ENCODE data around the gene WDR76.

Gene WDR76

DNA sequence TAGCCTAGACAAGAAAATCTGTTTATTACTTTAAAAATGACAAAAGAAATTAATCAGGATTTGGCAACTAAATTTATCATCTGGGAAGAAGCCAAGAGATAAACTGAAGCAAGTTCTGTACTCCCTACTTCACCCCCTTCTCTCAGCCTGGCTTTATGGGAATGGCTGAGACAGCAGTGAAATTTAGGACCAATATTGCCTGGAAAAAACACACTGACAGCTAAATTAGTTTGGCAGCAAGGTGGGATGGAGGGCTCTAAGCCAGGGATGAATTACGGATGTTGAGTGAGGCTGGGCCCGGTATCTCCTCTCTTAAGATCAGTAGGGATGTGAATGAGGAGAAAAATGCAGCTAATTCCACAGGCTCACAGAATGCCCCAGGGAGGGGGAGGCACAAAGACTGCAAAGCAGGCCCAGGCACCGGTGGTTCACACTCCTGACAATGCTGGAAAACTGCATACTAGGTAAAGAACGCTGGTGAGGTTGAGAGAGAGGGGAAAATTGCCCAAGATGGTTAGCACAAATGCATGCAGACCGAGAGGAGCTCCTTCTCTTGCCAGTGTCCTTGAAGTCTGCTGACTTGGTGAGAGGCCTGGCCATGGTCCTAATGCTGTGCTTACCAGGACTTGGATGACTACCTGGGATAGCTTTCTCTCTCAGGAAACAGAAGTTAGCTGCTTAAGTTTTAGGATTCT is 89.0 kb downstream of the WDR76 start:
- TF ChIP-seq, protein P1, sequence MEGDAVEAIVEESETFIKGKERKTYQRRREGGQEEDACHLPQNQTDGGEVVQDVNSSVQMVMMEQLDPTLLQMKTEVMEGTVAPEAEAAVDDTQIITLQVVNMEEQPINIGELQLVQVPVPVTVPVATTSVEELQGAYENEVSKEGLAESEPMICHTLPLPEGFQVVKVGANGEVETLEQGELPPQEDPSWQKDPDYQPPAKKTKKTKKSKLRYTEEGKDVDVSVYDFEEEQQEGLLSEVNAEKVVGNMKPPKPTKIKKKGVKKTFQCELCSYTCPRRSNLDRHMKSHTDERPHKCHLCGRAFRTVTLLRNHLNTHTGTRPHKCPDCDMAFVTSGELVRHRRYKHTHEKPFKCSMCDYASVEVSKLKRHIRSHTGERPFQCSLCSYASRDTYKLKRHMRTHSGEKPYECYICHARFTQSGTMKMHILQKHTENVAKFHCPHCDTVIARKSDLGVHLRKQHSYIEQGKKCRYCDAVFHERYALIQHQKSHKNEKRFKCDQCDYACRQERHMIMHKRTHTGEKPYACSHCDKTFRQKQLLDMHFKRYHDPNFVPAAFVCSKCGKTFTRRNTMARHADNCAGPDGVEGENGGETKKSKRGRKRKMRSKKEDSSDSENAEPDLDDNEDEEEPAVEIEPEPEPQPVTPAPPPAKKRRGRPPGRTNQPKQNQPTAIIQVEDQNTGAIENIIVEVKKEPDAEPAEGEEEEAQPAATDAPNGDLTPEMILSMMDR (IDR thresholded peaks at IDR 0.05; ENCODE audit: low read depth, low read length, missing control alignments), result no peak
- no peak overlapping the region for H3K4me3 ChIP-seq (ENCODE audit: low read depth, low read length)
- no peaks in the 10 kb centered on the region for H3K36me3 ChIP-seq (replicated peaks)
- H3K27ac ChIP-seq, result no peak overlapping the region
- no peaks in the 10 kb centered on the region for H3K27me3 ChIP-seq (replicated peaks)
- DNase-seq, result no peak
- in situ Hi-C loops (cut with HindIII; ENCODE audit: low pct_ligation_motif_present, low sequenced_read_pairs), result loop anchor here (25.0 kb wide), 1 partner anchor 297 kb away; no protein-coding TSS in a partner anchor

- H3K27me3 ChIP-seq (replicated peaks), result no peaks in the 10 kb centered on the region
- H3K27ac ChIP-seq, result no peak overlapping the region
- no peak for DNase-seq
- no peak overlapping the region for H3K4me3 ChIP-seq (ENCODE audit: low read depth, low read length)
- H3K36me3 ChIP-seq (replicated peaks), result no peaks in the 10 kb centered on the region
- in situ Hi-C loops (cut with HindIII; ENCODE audit: low pct_ligation_motif_present, low sequenced_read_pairs), result loop anchor here (25.0 kb wide), 1 partner anchor 296 kb away; no protein-coding TSS in a partner anchor
- TF ChIP-seq, protein P1 (IDR thresholded peaks at IDR 0.05; ENCODE audit: low read depth, low read length, missing control alignments), result no peak
Observed at GRCh38 chr15:43916326-43916660, 89.5 kb downstream of the WDR76 start.
